Liver (tissue), 9 donors: Measurements from ENCODE around the gene PM20D1. TPM values are rescaled to one million over a fixed set of nuclear protein-coding genes. Genes with fewer than 3 reads are reported as not detected.

Experiments
- DNase-seq: peaks from one replicate; pipeline ENCODE4 v3.0.0-alpha.2; 2017; ENCODE audit warnings: low spot score
- H3K27ac ChIP-seq, 2 donors: one replicate each; pipeline ENCODE4 v1.7.0; 2013; ENCODE audit warnings: inconsistent platforms in 2 of 2, low read length in 2 of 2, control low read depth in 1 of 2, low read depth in 1 of 2, mild to moderate bottlenecking in 1 of 2
- H3K27me3 ChIP-seq, 4 donors: one replicate each; pipeline versions ENCODE4 v1.6.1 to v1.7.0; 2013; ENCODE audit warnings: low read length in 3 of 4, inconsistent platforms in 1 of 4, mild to moderate bottlenecking in 1 of 4, moderate library complexity in 1 of 4; ENCODE audit not compliant: control insufficient read depth in 4 of 4, insufficient read depth in 4 of 4
- H3K36me3 ChIP-seq, 4 donors: one replicate each; pipeline versions ENCODE4 v1.6.1 to v1.7.0; 2013; ENCODE audit warnings: low read length in 3 of 4, mild to moderate bottlenecking in 3 of 4, low read depth in 1 of 4, moderate library complexity in 1 of 4; ENCODE audit not compliant: control insufficient read depth in 4 of 4, insufficient read depth in 3 of 4
- H3K4me1 ChIP-seq, 4 donors: one replicate each; pipeline versions ENCODE4 v1.6.1 to v1.7.0; 2013; ENCODE audit warnings: low read length in 3 of 4, mild to moderate bottlenecking in 3 of 4, moderate library complexity in 1 of 4; ENCODE audit not compliant: control insufficient read depth in 4 of 4, insufficient read depth in 4 of 4
- H3K4me3 ChIP-seq, 3 donors: one replicate each; pipeline versions ENCODE4 v1.6.1 to v1.7.0; 2013; ENCODE audit warnings: low read length in 3 of 3, control low read depth in 1 of 3, low read depth in 1 of 3, mild to moderate bottlenecking in 1 of 3
- H3K9ac ChIP-seq, 2 donors: one replicate each; pipeline ENCODE4 v1.7.0; 2013; ENCODE audit warnings: low read length in 2 of 2, mild to moderate bottlenecking in 2 of 2, moderate library complexity in 2 of 2, control low read depth in 1 of 2, low read depth in 1 of 2
- H3K9me3 ChIP-seq, 4 donors: one replicate each; pipeline versions ENCODE4 v1.6.1 to v1.7.0; 2013; ENCODE audit warnings: low read length in 3 of 4; ENCODE audit not compliant: control insufficient read depth in 4 of 4
- EGR1 ChIP-seq, 2 donors: IDR thresholded peaks; 2 replicates each; pipeline ENCODE4 v1.6.1; 2016 to 2018; ENCODE audit warnings: antibody characterized with exemption in 2 of 2, low read depth in 2 of 2
- FOXA1 ChIP-seq: IDR thresholded peaks from 2 replicates; pipeline ENCODE4 v1.6.1; 2016; ENCODE audit warnings: antibody characterized with exemption
- FOXA2 ChIP-seq: IDR thresholded peaks from 2 replicates; pipeline ENCODE4 v1.6.1; 2016; ENCODE audit warnings: antibody characterized with exemption
- GABPA ChIP-seq, 2 donors: IDR thresholded peaks in 1 of 2; conservative IDR thresholded peaks in 1 of 2; 2 replicates each; pipeline ENCODE4 v1.6.1; 2016; ENCODE audit warnings: antibody characterized with exemption in 2 of 2, mild to moderate bottlenecking in 1 of 2, moderate library complexity in 1 of 2
- HNF4A ChIP-seq, 2 donors: conservative IDR thresholded peaks; 2 replicates each; pipeline ENCODE4 v1.6.1; 2016; ENCODE audit warnings: antibody characterized with exemption in 2 of 2, mild to moderate bottlenecking in 2 of 2
- HNF4G ChIP-seq: IDR thresholded peaks from 2 replicates; pipeline ENCODE4 v1.6.1; 2016; ENCODE audit warnings: antibody characterized with exemption
- JUND ChIP-seq, 2 donors: IDR thresholded peaks; 2 replicates each; pipeline ENCODE4 v1.6.1; 2016; ENCODE audit warnings: antibody characterized with exemption in 2 of 2
- NR2F2 ChIP-seq: IDR thresholded peaks from 2 replicates; pipeline ENCODE4 v1.6.1; 2016; ENCODE audit warnings: antibody characterized with exemption
- RAD21 ChIP-seq, 2 donors: IDR thresholded peaks; 2 replicates each; pipeline ENCODE4 v1.6.1; 2016; ENCODE audit warnings: antibody characterized with exemption in 2 of 2, mild to moderate bottlenecking in 2 of 2
- RXRA ChIP-seq, 2 donors: IDR thresholded peaks; 2 replicates each; pipeline ENCODE4 v1.6.1; 2017 to 2018; ENCODE audit warnings: antibody characterized with exemption in 2 of 2, mild to moderate bottlenecking in 1 of 2
- SP1 ChIP-seq: IDR thresholded peaks from 2 replicates; pipeline ENCODE4 v1.6.1; 2018; ENCODE audit warnings: antibody characterized with exemption, mild to moderate bottlenecking
- TAF1 ChIP-seq: conservative IDR thresholded peaks from 2 replicates; pipeline ENCODE4 v1.6.1; 2016; ENCODE audit warnings: antibody characterized with exemption, mild to moderate bottlenecking
- YY1 ChIP-seq: IDR thresholded peaks from 2 replicates; pipeline ENCODE4 v1.6.1; 2016; ENCODE audit warnings: antibody characterized with exemption, mild to moderate bottlenecking
- WGBS: extraction: QIAGEN DNeasy Blood & Tissue Kit; methylation state at CpG from one replicate; pipeline ENCODE4 v1.1.7; 2013; 5-methylcytosine and 5-hydroxymethylcytosine counted together
- polyA plus RNA-seq, 2 donors: library from polyadenylated mRNA; stranded (reverse) in 1 of 2; unstranded in 1 of 2; fragments of 200-250 nt in 1 of 2; fragments of >200 nt in 1 of 2; fragmentation: Nextera tagmentation in 1 of 2; extraction: Ambion mirVana in 1 of 2; gene quantifications; one replicate each; pipeline versions ENCODE4 v1.2.1 to v1.2.3, GENCODE V29; 2013 to 2015
- total RNA-seq, 2 donors: library from RNA; depleted of rRNA; stranded (reverse); fragments of >200 nt; gene quantifications; one replicate each; pipeline ENCODE4 v1.2.3, GENCODE V29; 2014
- TF ChIP-seq, protein P1 (sequence below): fragments of 150-350 bp; IDR thresholded peaks from 2 replicates; pipeline ENCODE4 v1.5.1; 2017; ENCODE audit warnings: improper control_type of control experiment, low read depth, low read length; ENCODE audit not compliant: missing input control
- TF ChIP-seq, protein P2 (sequence below): IDR thresholded peaks from 2 replicates; pipeline ENCODE4 v1.6.1; 2016; ENCODE audit warnings: antibody characterized with exemption
- TF ChIP-seq, protein P3 (sequence below): IDR thresholded peaks from 2 replicates; pipeline ENCODE4 v1.6.1; 2016; ENCODE audit warnings: antibody characterized with exemption
- TF ChIP-seq, protein P4 (sequence below): IDR thresholded peaks from 2 replicates; pipeline ENCODE4 v1.6.1; 2016; ENCODE audit warnings: antibody characterized with exemption
- donor health status: healthy.
- donor health status: healthy.
- donor health status: healthy.
- donor health status: healthy.
- donor health status: healthy.

Gene PM20D1
- total and polyA plus RNA-seq, 4 donors: under 0.01 to 0.30 (median 0.22) TPM

DNA sequence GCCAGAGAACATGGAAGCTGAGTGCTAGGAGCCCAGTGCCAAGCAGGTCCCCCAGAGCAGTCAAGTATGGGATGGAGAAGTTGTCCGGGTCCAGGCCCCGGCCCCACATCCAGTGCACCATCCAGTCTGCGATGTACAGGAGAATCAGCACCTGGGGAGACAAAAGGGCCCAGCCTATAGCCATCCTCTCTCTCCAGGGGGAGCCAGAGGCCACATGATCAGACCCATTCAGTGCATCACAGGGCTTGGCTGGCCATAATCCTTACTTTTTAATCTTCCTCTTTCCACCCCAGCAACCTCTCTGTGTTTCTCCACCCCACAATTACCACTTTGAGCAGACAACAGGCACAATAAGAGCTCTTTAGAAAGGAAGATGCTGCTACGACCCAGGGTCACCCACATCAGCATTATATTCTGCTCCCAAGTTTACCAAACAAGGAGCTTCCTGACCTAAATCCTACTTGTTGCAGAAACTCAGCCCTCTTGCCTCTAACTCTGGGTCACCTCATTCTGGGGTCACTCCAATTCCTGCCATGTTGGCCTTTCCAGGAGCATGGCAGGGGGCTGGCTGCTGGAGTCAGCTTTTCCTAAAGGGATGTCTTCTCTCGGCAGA is 58.3 kb downstream of the PM20D1 start:
- Histone ChIP-seq H3K27me3 (no peaks in the 10 kb centered on the region), H3K36me3 (peaks cover 0 to 16% (median 7%) of the 10 kb centered on the region in 4 donors), H3K9me3 (no peaks in the 10 kb centered on the region), H3K9ac (no peak overlapping the region), H3K4me3 (no peak overlapping the region), H3K4me1 (no peaks in the 10 kb centered on the region), H3K27ac (no peak overlapping the region)
- peak; percentile 72 for DNase-seq
- TF ChIP-seq FOXA1: no peak
- TF ChIP-seq, protein P1, sequence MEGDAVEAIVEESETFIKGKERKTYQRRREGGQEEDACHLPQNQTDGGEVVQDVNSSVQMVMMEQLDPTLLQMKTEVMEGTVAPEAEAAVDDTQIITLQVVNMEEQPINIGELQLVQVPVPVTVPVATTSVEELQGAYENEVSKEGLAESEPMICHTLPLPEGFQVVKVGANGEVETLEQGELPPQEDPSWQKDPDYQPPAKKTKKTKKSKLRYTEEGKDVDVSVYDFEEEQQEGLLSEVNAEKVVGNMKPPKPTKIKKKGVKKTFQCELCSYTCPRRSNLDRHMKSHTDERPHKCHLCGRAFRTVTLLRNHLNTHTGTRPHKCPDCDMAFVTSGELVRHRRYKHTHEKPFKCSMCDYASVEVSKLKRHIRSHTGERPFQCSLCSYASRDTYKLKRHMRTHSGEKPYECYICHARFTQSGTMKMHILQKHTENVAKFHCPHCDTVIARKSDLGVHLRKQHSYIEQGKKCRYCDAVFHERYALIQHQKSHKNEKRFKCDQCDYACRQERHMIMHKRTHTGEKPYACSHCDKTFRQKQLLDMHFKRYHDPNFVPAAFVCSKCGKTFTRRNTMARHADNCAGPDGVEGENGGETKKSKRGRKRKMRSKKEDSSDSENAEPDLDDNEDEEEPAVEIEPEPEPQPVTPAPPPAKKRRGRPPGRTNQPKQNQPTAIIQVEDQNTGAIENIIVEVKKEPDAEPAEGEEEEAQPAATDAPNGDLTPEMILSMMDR: peak; percentile 89
- TF ChIP-seq RAD21 (IDR thresholded peaks at IDR 0.05): peak; percentile 94 to 96
- WGBS: 59% methylated on average over 5 of the region's 5 CpGs

DNA sequence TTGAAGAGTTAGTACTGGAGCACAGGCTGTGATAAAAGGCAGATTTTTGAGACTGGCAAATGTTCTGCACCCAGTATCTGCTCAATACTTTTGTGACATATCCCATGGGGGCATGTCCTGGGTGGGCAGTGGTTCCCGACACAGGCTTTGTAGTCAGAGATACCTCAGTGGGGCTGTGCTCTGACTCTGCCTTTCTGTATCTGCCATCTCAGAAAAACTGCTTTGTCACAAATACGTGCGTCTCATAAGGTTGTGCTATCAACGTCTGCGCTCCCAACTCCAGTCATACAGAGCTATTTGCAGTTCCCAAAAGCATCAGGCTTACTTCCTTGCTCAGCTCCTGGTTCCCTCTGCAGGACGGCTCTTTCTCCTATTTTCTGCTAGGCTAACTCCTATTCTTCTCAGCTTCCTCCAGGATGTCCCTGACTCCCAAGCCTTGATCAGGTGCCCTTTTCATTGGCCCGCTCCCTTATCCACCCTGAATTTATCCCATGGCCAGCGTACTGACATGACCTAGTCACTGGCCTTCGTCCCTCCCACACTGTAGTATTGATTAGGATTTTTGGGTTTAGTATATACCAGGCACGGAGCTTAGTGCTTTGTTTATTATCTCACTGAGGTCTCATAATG is 62.5 kb downstream of the PM20D1 start:
- WGBS: 84% methylated on average over 10 of the region's 10 CpGs
- DNase-seq: no peak
- H3K9me3 ChIP-seq: no peaks in the 10 kb centered on the region
- peaks cover 0 to 7% (median under 1%) of the 10 kb centered on the region in 4 donors for H3K4me1 ChIP-seq
- no peaks in the 10 kb centered on the region for H3K27me3 ChIP-seq
- H3K4me3 ChIP-seq: no peak overlapping the region
- no peak overlapping the region for H3K9ac ChIP-seq
- no peak for TF ChIP-seq YY1
- H3K27ac ChIP-seq: no peak overlapping the region
- no peaks in the 10 kb centered on the region for H3K36me3 ChIP-seq

DNA sequence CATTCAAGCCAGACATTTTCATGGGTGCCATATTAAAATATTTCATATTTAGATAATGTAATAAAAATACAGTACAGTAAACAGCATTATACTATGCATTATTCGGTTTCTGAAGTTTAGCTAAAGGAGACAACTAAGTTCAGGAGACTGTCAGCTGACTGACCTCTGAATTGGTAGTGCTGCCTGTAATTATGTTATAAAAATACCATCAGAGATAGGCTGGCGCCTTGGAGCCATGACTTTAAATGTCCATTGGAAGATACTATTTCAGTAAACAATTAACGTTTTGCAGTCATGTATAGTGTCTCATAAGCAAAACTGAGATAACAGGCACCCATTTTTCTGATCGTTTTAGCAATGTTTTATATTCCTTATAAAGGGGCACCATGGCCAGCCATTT is 63.3 kb downstream of the PM20D1 start:
- Histone ChIP-seq H3K9me3 (no peaks in the 10 kb centered on the region), H3K9ac (no peak overlapping the region), H3K36me3 (no peaks in the 10 kb centered on the region), H3K27me3 (no peaks in the 10 kb centered on the region), H3K27ac (no peak overlapping the region), H3K4me1 (peaks cover 0 to 7% (median under 1%) of the 10 kb centered on the region in 4 donors), H3K4me3 (no peak overlapping the region)
- no peak for DNase-seq
- 59% methylated on average over 4 of the region's 4 CpGs for WGBS
- no peak for TF ChIP-seq NR2F2
- TF ChIP-seq, protein P2, sequence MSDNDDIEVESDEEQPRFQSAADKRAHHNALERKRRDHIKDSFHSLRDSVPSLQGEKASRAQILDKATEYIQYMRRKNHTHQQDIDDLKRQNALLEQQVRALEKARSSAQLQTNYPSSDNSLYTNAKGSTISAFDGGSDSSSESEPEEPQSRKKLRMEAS: no peak
- no peak for TF ChIP-seq JUND (IDR thresholded peaks at IDR 0.05)
- no peak for TF ChIP-seq EGR1 (IDR thresholded peaks at IDR 0.05; ENCODE audit: low read depth in 2 of 2)
- TF ChIP-seq HNF4G: no peak
- no peak for TF ChIP-seq FOXA1
- TF ChIP-seq RXRA (IDR thresholded peaks at IDR 0.05): no peak
- TF ChIP-seq, protein P3, sequence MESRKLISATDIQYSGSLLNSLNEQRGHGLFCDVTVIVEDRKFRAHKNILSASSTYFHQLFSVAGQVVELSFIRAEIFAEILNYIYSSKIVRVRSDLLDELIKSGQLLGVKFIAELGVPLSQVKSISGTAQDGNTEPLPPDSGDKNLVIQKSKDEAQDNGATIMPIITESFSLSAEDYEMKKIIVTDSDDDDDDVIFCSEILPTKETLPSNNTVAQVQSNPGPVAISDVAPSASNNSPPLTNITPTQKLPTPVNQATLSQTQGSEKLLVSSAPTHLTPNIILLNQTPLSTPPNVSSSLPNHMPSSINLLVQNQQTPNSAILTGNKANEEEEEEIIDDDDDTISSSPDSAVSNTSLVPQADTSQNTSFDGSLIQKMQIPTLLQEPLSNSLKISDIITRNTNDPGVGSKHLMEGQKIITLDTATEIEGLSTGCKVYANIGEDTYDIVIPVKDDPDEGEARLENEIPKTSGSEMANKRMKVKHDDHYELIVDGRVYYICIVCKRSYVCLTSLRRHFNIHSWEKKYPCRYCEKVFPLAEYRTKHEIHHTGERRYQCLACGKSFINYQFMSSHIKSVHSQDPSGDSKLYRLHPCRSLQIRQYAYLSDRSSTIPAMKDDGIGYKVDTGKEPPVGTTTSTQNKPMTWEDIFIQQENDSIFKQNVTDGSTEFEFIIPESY: no peak
- no peak for TF ChIP-seq HNF4A (conservative IDR thresholded peaks at IDR 0.05)
- TF ChIP-seq, protein P1: no peak
- no peak for TF ChIP-seq TAF1
- TF ChIP-seq RAD21 (IDR thresholded peaks at IDR 0.05): no peak
- TF ChIP-seq FOXA2: no peak
- TF ChIP-seq GABPA (IDR thresholded peaks at IDR 0.05 in 1 of 2, conservative IDR thresholded peaks at IDR 0.05 in 1 of 2): no peak
- TF ChIP-seq SP1: no peak
- TF ChIP-seq, protein P4, sequence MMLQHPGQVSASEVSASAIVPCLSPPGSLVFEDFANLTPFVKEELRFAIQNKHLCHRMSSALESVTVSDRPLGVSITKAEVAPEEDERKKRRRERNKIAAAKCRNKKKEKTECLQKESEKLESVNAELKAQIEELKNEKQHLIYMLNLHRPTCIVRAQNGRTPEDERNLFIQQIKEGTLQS: no peak
